AG04450 (cell line): ENCODE data around the gene RASGRP3. TPM values are rescaled to one million over a fixed set of nuclear protein-coding genes. Genes with fewer than 3 reads are reported as not detected.
"Not testable (repeated sequence)": the region's sequence is repeated elsewhere in the genome, so short reads cannot be mapped to it uniquely, and the experiment has no call there.

Experiments used
- CTCF ChIA-PET: fragments of 300-600, 350-600 bp; formaldehyde crosslinking; extraction: SDS; loops from one replicate; lab custom pipeline; 2022; ENCODE audit warnings: antibody characterized with exemption, inconsistent platforms; lab: Charles Lee
- POLR2A ChIA-PET: fragments of 350-600 bp; formaldehyde crosslinking; extraction: SDS; loops from one replicate; lab custom pipeline; 2021; ENCODE audit warnings: antibody characterized with exemption, inconsistent platforms; lab: Yijun Ruan, JAX
- DNase-seq: peaks from one replicate; pipeline ENCODE4 v3.0.0-alpha.2; 2011; ENCODE audit warnings: low read depth, low spot score
- H3K27ac ChIP-seq: one replicate; pipeline ENCODE4 v1.5.1; 2012; ENCODE audit warnings: low read depth, low read length, control low read depth
- H3K27me3 ChIP-seq: one replicate; pipeline ENCODE4 v1.6.0; 2012; ENCODE audit warnings: low read length; ENCODE audit not compliant: control insufficient read depth, insufficient read depth
- H3K4me3 ChIP-seq: 2 replicates; pipeline ENCODE4 v1.5.1; 2011; ENCODE audit warnings: mild to moderate bottlenecking, low read depth, low read length, control low read depth
- H3K9me3 ChIP-seq: 2 replicates; pipeline ENCODE4 v1.5.1; 2012; ENCODE audit warnings: low read length; ENCODE audit not compliant: control insufficient read depth, insufficient read depth
- polyA plus RNA-seq: library from polyadenylated mRNA; depleted of rRNA; stranded (reverse); fragments of >200 nt; gene quantifications from 2 replicates; pipeline ENCODE4 v1.2.3, GENCODE V29; 2011
- TF ChIP-seq, protein P1 (sequence below): IDR thresholded peaks from 2 replicates; pipeline ENCODE4 v1.5.1; 2011; ENCODE audit warnings: low read depth, low read length, control low read depth, inconsistent platforms

RASGRP3 gene
- polyA plus RNA-seq, 1 experiment, result 1.4 TPM

DNA sequence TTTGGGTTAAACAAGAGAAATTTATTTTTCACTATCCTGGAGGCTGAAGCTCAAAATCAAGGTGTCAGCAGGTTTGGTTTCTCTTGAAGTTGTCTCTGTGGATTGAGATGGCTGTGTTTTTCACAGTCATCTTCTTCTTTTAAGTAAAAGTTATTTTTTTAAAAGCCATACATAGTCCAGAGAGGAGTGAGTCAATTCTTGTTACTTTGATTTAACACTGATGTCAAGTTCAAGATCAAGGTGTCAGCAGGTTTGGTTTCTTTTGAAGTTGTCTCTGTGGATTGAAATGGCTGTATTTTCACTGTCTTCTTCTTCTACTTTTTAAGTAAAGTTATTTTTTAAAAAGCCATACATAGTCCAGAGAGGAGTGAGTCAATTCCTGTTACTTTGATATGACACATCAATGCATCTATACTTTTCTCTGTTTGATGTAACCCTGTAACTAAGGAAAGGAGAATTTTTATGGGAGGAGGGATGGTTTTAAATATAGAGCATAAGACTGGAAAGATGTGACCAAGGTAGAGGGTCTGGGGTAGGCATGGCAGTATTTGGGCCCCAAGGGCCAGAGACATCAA is 22.5 kb upstream of the RASGRP3 start:
- Histone ChIP-seq H3K27me3 (no peaks in the 10 kb centered on the region), H3K9me3 (peaks cover 9% of the 10 kb centered on the region), H3K4me3 (no peak overlapping the region), H3K27ac (no peak overlapping the region)
- POLR2A ChIA-PET, result no interaction called here
- CTCF ChIA-PET, result no interaction called here
- TF ChIP-seq, protein P1, sequence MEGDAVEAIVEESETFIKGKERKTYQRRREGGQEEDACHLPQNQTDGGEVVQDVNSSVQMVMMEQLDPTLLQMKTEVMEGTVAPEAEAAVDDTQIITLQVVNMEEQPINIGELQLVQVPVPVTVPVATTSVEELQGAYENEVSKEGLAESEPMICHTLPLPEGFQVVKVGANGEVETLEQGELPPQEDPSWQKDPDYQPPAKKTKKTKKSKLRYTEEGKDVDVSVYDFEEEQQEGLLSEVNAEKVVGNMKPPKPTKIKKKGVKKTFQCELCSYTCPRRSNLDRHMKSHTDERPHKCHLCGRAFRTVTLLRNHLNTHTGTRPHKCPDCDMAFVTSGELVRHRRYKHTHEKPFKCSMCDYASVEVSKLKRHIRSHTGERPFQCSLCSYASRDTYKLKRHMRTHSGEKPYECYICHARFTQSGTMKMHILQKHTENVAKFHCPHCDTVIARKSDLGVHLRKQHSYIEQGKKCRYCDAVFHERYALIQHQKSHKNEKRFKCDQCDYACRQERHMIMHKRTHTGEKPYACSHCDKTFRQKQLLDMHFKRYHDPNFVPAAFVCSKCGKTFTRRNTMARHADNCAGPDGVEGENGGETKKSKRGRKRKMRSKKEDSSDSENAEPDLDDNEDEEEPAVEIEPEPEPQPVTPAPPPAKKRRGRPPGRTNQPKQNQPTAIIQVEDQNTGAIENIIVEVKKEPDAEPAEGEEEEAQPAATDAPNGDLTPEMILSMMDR, result no peak
- DNase-seq, result no peak

DNA sequence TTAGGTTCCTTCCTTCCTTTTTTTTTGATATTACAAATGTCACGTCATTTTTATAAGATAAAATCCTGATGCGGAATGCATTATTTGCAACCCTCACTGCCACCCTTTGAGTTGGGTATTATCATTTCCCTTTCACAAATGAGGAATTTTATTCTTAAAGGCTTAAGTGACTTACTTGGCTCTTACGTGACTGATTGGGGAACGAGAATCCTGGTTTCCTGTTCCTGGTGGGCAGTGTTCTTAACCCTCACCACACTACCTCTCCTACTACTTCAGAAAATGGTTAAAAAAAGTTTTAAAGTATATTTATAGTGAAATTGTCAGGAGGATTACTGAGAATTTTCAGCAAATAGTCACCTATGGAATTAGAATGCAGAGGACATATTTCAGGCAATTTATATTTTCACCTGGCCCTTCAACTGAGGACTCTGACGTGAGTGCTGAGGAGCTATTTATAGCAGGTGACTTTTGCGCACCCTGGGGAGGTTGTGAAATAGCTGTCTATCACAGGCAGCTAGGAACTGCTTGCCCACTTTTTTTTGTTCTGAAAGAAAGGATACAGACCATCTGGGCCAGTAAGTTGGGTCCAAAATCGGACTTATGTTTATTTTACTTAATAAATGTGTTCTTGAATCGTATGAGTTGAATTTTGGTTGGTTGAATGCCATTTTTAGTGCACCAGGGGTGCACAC is 18.7 kb upstream of the RASGRP3 start:
- no peak for DNase-seq
- no peaks in the 10 kb centered on the region for H3K27me3 ChIP-seq
- TF ChIP-seq, protein P1, result no peak
- no peak overlapping the region for H3K4me3 ChIP-seq
- H3K9me3 ChIP-seq, result peaks cover 3% of the 10 kb centered on the region
- CTCF ChIA-PET, result interaction anchor here (0.5 to 0.9 kb wide), 3 partner anchors 11 to 126 kb away, joined by 3 read pairs; partner anchors contain the start of gene RASGRP3
- H3K27ac ChIP-seq, result no peak overlapping the region
- POLR2A ChIA-PET, result interaction anchor here (0.6 kb wide), 1 partner anchor 541 kb away, joined by 3 read pairs; no protein-coding TSS in a partner anchor

DNA sequence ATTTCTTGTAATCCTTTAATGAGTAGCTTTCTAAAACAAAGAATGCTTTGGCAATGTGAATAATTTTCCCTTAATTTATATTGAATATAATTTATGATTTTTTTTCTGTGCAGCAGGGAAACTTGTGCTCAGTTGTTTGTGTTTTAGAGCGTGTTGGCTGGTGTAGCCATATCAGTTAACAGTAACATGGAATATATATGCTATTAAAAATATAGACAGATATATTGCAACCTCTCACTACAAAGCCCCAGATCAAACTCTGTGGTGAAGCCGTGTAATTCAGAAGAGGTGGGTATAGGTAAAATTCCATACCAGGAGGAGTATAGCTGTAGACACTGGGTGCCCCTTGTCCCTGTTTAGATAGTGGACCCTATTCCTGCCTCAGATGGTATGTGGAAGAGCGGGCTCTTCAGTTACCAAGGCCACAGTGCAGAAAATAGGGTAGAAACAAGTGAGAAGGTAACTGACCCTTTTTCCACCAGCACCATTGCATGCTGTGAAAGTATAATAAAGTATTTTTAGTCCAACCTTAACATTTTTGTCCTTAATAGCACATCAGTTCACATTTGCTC is 18.1 kb upstream of the RASGRP3 start:
- H3K9me3 ChIP-seq, result no peaks in the 10 kb centered on the region
- no peaks in the 10 kb centered on the region for H3K27me3 ChIP-seq
- no peak overlapping the region for H3K4me3 ChIP-seq
- no peak for DNase-seq
- ChIA-PET POLR2A (interaction anchor here (0.6 kb wide), 1 partner anchor 542 kb away, joined by 3 read pairs; no protein-coding TSS in a partner anchor), CTCF (interaction anchor here (0.5 to 0.9 kb wide), 3 partner anchors 11 to 125 kb away, joined by 3 read pairs; partner anchors contain the start of gene RASGRP3)
- TF ChIP-seq, protein P1, result no peak
- no peak overlapping the region for H3K27ac ChIP-seq

DNA sequence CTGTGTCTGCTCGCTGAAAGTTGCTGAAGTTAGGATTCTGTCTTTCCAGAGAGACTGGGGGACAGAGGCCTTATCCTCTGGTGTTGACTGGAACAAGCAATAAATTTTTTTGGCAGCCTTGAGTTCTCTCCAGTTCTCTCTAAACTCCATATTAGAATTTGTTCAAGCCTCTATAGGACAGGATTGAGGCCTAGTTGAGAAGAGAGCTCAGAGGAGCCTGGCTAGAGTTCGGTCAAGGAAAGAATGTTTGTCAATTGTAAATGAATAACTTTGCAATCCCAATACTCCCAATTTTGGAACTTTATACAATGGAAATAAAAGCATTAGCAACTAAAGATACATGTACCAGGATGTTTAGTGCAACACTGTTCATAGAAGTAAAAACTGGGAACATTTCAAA is 16.7 kb upstream of the RASGRP3 start:
- TF ChIP-seq, protein P1, result no peak
- DNase-seq, result no peak
- no peak overlapping the region for H3K27ac ChIP-seq
- H3K4me3 ChIP-seq, result no peak overlapping the region
- H3K27me3 ChIP-seq, result no peaks in the 10 kb centered on the region
- POLR2A ChIA-PET, result no interaction called here
- CTCF ChIA-PET, result interaction anchor here (1.1 kb wide), 1 partner anchor 16 kb away, joined by 4 read pairs; no protein-coding TSS in a partner anchor
- H3K9me3 ChIP-seq, result no peaks in the 10 kb centered on the region

DNA sequence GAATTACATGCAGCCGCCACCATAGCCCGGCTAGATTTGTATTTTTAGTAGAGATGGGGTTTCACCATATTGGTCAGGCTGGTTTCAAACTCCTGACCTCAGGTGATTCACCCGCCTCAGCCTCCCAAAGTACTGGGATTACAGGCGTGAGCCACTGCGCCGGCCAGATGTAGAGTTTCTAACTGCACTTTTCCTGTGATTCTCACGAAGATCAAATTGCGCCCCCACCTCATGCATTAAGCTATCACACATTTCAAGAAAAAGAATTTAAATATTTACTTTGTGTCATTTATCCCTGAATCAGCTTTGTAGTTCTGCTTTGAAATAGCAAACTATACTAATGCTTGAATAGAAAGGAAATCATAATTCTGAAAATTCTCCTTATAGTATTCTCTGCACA is 13.9 kb upstream of the RASGRP3 start:
- H3K9me3 ChIP-seq, DNase-seq, POLR2A ChIA-PET, H3K27me3 ChIP-seq, H3K4me3 ChIP-seq, H3K27ac ChIP-seq: not testable (repeated sequence)
- CTCF ChIA-PET, result interaction anchor here (1.1 to 2.3 kb wide), 3 partner anchors 9 to 121 kb away, joined by 3 to 12 read pairs (median 3); no protein-coding TSS in a partner anchor
